Mucosa of rectum (tissue), 2 donors: Measurements from ENCODE around the gene KIAA0930.
A peak's percentile ranks its signal among the peaks of the same experiment; 100 is the strongest.

Source experiments
- H3K27ac ChIP-seq, 2 donors: one replicate each; pipeline ENCODE4 v1.7.0; 2013; ENCODE audit warnings: inconsistent platforms in 2 of 2, low read depth in 2 of 2, low read length in 2 of 2
- H3K27me3 ChIP-seq, 2 donors: one replicate each; pipeline ENCODE4 v1.7.0; 2013; ENCODE audit warnings: low read length in 2 of 2; ENCODE audit not compliant: control insufficient read depth in 2 of 2, insufficient read depth in 2 of 2
- H3K36me3 ChIP-seq, 2 donors: one replicate each; pipeline ENCODE4 v1.7.0; 2013; ENCODE audit warnings: low read length in 2 of 2; ENCODE audit not compliant: control insufficient read depth in 2 of 2, insufficient read depth in 2 of 2
- H3K4me1 ChIP-seq, 2 donors: one replicate each; pipeline ENCODE4 v1.7.0; 2013; ENCODE audit warnings: low read length in 2 of 2, mild to moderate bottlenecking in 1 of 2; ENCODE audit not compliant: control insufficient read depth in 2 of 2, insufficient read depth in 2 of 2
- H3K4me3 ChIP-seq, 2 donors: one replicate each; pipeline ENCODE4 v1.7.0; 2013; ENCODE audit warnings: low read length in 2 of 2
- H3K9ac ChIP-seq, 2 donors: one replicate each; pipeline ENCODE4 v1.7.0; 2013; ENCODE audit warnings: low read length in 2 of 2, low read depth in 1 of 2, mild to moderate bottlenecking in 1 of 2
- H3K9me3 ChIP-seq, 2 donors: one replicate each; pipeline ENCODE4 v1.7.0; 2013; ENCODE audit warnings: low read length in 2 of 2; ENCODE audit not compliant: control insufficient read depth in 2 of 2
- donor health status: healthy.
- donor health status: Normal muscosa, but diverticular disease.

KIAA0930 gene

GRCh38 chr22:45163451-45164269 lies 77.0 kb downstream of the KIAA0930 start, which contains the start of gene NUP50:
Gene NUP50, plus strand, starts transcription at chr22:45163925. Its CDS starts 4,253 bp downstream, at chr22:45168178.
- peak within 1 kb of the TSS; percentile 72 to 88 for H3K9ac ChIP-seq
- H3K4me1 ChIP-seq, result peaks cover 11 to 39% of the 10 kb centered on the region in 2 donors
- H3K9me3 ChIP-seq, result no peaks in the 10 kb centered on the region
- H3K36me3 ChIP-seq, result peaks cover 7 to 13% of the 10 kb centered on the region in 2 donors
- H3K4me3 ChIP-seq, result peak within 1 kb of the TSS; percentile 76 to 84
- peak within 1 kb of the TSS; percentile 84 to 85 for H3K27ac ChIP-seq
- H3K27me3 ChIP-seq, result no peaks in the 10 kb centered on the region

- Histone ChIP-seq H3K9me3 (no peaks in the 10 kb centered on the region), H3K4me3 (peak overlapping the region; percentile 76 to 79), H3K4me1 (peaks cover 11 to 39% of the 10 kb centered on the region in 2 donors), H3K27me3 (no peaks in the 10 kb centered on the region), H3K36me3 (peaks cover 2 to 7% of the 10 kb centered on the region in 2 donors), H3K9ac (peak overlapping the region; percentile 68 to 88), H3K27ac (peak overlapping the region; percentile 84 to 85)
Measured at GRCh38 chr22:45163099-45163450, 77.6 kb downstream of the KIAA0930 start.

GRCh38 chr22:45162531-45162930 lies 78.2 kb downstream of the KIAA0930 start:
- no peak overlapping the region for H3K9ac ChIP-seq
- H3K36me3 ChIP-seq, result peaks cover 0 to 9% of the 10 kb centered on the region in 2 donors
- H3K27ac ChIP-seq, result no peak overlapping the region
- no peaks in the 10 kb centered on the region for H3K9me3 ChIP-seq
- no peaks in the 10 kb centered on the region for H3K27me3 ChIP-seq
- peaks cover 11 to 39% of the 10 kb centered on the region in 2 donors for H3K4me1 ChIP-seq
- peak overlapping the region in 1 of 2 donors; percentile 79 for H3K4me3 ChIP-seq

- peak overlapping the region; percentile 56 to 82 for H3K27ac ChIP-seq
- H3K27me3 ChIP-seq, result no peaks in the 10 kb centered on the region
- H3K4me3 ChIP-seq, result no peak overlapping the region
- peak overlapping the region in 1 of 2 donors; percentile 39 for H3K9ac ChIP-seq
- peaks cover 0 to 4% of the 10 kb centered on the region in 2 donors for H3K36me3 ChIP-seq
- no peaks in the 10 kb centered on the region for H3K9me3 ChIP-seq
- peaks cover 4 to 28% of the 10 kb centered on the region in 2 donors for H3K4me1 ChIP-seq
Measured at GRCh38 chr22:45159652-45160462, 80.8 kb downstream of the KIAA0930 start.

GRCh38 chr22:45157907-45158306 lies 82.8 kb downstream of the KIAA0930 start:
- peaks cover 0 to 4% of the 10 kb centered on the region in 2 donors for H3K36me3 ChIP-seq
- H3K4me3 ChIP-seq, result no peak overlapping the region
- H3K27ac ChIP-seq, result no peak overlapping the region
- no peaks in the 10 kb centered on the region for H3K27me3 ChIP-seq
- H3K9ac ChIP-seq, result no peak overlapping the region
- H3K9me3 ChIP-seq, result no peaks in the 10 kb centered on the region
- H3K4me1 ChIP-seq, result peaks cover 0 to 22% of the 10 kb centered on the region in 2 donors

GRCh38 chr22:45155050-45155840 lies 85.4 kb downstream of the KIAA0930 start:
- Histone ChIP-seq H3K9ac (no peak overlapping the region), H3K4me1 (peaks cover 0 to 19% of the 10 kb centered on the region in 2 donors), H3K27me3 (no peaks in the 10 kb centered on the region), H3K9me3 (no peaks in the 10 kb centered on the region), H3K4me3 (no peak overlapping the region), H3K27ac (no peak overlapping the region), H3K36me3 (peaks cover 0 to 4% of the 10 kb centered on the region in 2 donors)

- Histone ChIP-seq H3K27ac (no peak overlapping the region), H3K9me3 (no peaks in the 10 kb centered on the region), H3K4me3 (no peak overlapping the region), H3K9ac (no peak overlapping the region), H3K36me3 (peaks cover 0 to 4% of the 10 kb centered on the region in 2 donors), H3K27me3 (no peaks in the 10 kb centered on the region), H3K4me1 (peaks cover 0 to 12% of the 10 kb centered on the region in 2 donors)
Measured at GRCh38 chr22:45154383-45154782, 86.3 kb downstream of the KIAA0930 start.

GRCh38 chr22:45151503-45151902 lies 89.2 kb downstream of the KIAA0930 start:
- no peak overlapping the region for H3K9ac ChIP-seq
- no peaks in the 10 kb centered on the region for H3K36me3 ChIP-seq
- H3K9me3 ChIP-seq, result no peaks in the 10 kb centered on the region
- H3K4me1 ChIP-seq, result peaks cover 0 to 7% of the 10 kb centered on the region in 2 donors
- no peaks in the 10 kb centered on the region for H3K27me3 ChIP-seq
- H3K4me3 ChIP-seq, result no peak overlapping the region
- H3K27ac ChIP-seq, result no peak overlapping the region

GRCh38 chr22:45150139-45150538 lies 90.6 kb downstream of the KIAA0930 start:
- Histone ChIP-seq H3K27ac (no peak overlapping the region), H3K9ac (no peak overlapping the region), H3K27me3 (no peaks in the 10 kb centered on the region), H3K36me3 (no peaks in the 10 kb centered on the region), H3K4me1 (peaks cover 0 to 7% of the 10 kb centered on the region in 2 donors), H3K9me3 (no peaks in the 10 kb centered on the region), H3K4me3 (no peak overlapping the region)
